Measurements from ENCODE around the gene PARK7. TPM values are rescaled to one million over a fixed set of nuclear protein-coding genes. Genes with fewer than 3 reads are reported as not detected.
"Not testable (repeated sequence)": the region's sequence is repeated elsewhere in the genome, so short reads cannot be mapped to it uniquely, and the experiment has no call there.

The PARK7 gene
- total and polyA plus RNA-seq, 8 donors, result 227 to 307 (median 286) TPM

DNA sequence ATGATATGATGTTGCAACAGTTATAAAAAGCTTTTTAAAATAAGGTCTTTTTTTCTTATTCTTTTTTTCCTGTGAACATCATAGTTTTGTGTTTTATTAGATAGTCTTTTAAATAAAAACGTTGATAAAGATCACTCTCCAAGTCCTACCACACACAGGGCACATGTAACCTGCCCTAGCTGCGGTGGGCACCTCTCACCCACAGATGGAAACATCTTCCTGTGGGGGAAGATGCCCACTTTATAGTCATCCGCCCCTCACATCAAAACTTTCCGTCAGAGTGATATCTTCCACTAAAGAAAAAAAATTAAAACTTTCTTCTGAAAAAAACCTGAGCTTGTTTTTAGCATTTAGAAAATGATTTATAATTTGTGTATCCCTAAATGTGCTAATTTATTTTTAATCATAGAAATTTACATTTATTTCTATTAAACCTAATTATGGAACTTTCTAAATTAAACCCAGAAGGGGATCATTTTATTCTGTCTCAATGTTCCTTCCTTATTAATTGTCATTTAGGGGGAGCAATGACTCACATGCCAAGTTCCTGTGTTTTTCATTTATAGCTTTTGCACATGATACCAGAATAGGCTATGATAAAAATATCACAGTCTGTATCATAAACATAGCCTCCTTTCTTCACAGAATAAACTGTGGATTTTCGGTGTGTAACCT, 45.5 kb upstream of the PARK7 start:
- Histone ChIP-seq H3K4me3 (no peak overlapping the region), H3K9me3 (no peaks in the 10 kb centered on the region), H3K27me3 (peaks cover 0 to 28% of the 10 kb centered on the region in 2 donors), H3K4me1 (no peaks in the 10 kb centered on the region), H3K27ac (no peak overlapping the region), H3K36me3 (no peaks in the 10 kb centered on the region)
- TF ChIP-seq, protein P1, sequence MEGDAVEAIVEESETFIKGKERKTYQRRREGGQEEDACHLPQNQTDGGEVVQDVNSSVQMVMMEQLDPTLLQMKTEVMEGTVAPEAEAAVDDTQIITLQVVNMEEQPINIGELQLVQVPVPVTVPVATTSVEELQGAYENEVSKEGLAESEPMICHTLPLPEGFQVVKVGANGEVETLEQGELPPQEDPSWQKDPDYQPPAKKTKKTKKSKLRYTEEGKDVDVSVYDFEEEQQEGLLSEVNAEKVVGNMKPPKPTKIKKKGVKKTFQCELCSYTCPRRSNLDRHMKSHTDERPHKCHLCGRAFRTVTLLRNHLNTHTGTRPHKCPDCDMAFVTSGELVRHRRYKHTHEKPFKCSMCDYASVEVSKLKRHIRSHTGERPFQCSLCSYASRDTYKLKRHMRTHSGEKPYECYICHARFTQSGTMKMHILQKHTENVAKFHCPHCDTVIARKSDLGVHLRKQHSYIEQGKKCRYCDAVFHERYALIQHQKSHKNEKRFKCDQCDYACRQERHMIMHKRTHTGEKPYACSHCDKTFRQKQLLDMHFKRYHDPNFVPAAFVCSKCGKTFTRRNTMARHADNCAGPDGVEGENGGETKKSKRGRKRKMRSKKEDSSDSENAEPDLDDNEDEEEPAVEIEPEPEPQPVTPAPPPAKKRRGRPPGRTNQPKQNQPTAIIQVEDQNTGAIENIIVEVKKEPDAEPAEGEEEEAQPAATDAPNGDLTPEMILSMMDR (IDR thresholded peaks at IDR 0.05), result no peak
- DNase-seq (no peak), ATAC-seq (no peak)
- intact Hi-C loops (cut with DNase I), result no loop called here

DNA sequence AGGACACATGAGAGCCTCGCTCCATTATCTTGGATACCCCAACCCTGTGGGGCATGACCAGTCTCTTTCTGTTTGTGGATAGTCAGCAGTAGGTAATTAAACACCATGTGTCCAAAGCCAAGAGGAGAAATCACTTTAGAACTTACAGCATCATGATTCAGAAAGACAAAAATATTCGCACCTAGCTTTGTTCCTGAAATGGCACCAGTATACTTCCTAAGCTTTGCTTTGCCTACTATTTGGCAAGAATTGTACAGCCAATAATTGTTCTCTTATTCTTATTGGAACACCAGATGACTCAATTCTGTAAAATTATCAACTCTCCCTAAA, 45.0 kb upstream of the PARK7 start:
- no peak overlapping the region for H3K4me3 ChIP-seq
- no peaks in the 10 kb centered on the region for H3K4me1 ChIP-seq
- DNase-seq (no peak), ATAC-seq (no peak)
- peaks cover 0 to 28% of the 10 kb centered on the region in 2 donors for H3K27me3 ChIP-seq
- TF ChIP-seq, protein P1 (IDR thresholded peaks at IDR 0.05), result no peak
- no peaks in the 10 kb centered on the region for H3K36me3 ChIP-seq
- no peaks in the 10 kb centered on the region for H3K9me3 ChIP-seq
- H3K27ac ChIP-seq, result no peak overlapping the region
- intact Hi-C loops (cut with DNase I), result no loop called here

DNA sequence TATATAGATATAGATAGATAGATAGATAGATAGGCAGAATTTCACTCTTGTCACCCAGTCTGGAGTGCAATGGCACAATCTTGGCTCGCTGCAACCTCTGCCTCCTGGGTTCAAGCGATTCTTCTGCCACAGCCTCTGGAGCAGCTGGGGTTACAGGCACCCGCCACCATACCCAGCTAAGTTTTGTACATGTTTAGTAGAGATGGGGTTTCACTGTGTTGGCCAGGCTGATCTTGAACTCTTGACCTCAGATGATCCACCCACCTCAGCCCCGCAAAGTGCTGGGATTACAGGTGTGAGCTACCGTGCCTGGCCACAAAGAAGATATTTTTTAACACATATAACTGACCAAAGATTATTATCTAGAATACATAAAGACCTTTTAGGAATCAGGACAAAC, 43.5 kb upstream of the PARK7 start:
- H3K9me3 ChIP-seq; ATAC-seq; H3K27ac ChIP-seq; H3K4me1 ChIP-seq; intact Hi-C loops (cut with DNase I); DNase-seq; H3K36me3 ChIP-seq; H3K4me3 ChIP-seq: not testable (repeated sequence)
- H3K27me3 ChIP-seq, result peaks cover 0 to 25% of the 10 kb centered on the region in 2 donors

DNA sequence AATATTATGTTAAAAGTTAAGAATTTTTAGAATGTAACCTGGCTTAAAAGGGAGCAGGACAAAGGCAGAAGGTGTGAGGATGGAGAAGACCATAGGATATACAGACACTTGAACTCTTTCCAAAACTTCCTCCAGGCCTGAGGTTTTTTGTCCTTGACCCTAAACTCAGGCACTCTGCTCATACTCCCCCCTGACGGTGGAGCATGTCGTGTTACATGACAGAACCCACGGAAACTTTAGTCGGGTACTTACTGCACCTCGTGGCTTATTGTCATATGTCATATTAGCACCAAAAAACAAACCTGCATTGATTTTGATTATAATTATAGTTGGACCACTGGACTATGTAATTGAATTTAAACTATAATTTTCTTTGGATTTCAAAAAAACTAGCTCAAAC, 41.6 kb upstream of the PARK7 start:
- H3K27me3 ChIP-seq, result peaks cover 0 to 10% of the 10 kb centered on the region in 2 donors
- no peaks in the 10 kb centered on the region for H3K4me1 ChIP-seq
- H3K4me3 ChIP-seq, result no peak overlapping the region
- no peak overlapping the region for H3K27ac ChIP-seq
- TF ChIP-seq, protein P1 (IDR thresholded peaks at IDR 0.05), result no peak
- DNase-seq, result no peak
- ATAC-seq, result no peak
- intact Hi-C loops (cut with DNase I), result no loop called here
- no peaks in the 10 kb centered on the region for H3K9me3 ChIP-seq
- H3K36me3 ChIP-seq, result no peaks in the 10 kb centered on the region

DNA sequence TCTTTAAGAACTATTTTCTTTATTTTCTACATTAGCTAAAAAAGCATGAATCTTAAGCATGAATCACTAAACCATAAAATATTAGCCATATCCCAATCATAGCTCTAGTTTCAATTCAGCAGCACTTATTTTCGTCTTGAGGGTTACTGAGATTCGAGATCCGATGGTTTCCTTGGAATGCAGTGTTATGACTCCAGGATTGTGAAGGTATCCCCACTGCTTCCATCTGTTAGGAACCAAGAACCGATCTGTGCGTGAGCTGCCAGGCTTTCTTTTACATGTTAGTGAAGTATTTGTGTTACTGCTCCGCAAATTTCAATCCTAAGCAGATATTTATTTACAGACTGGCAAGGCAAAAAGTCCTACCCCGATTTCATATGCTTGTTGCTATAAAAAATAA, 39.7 kb upstream of the PARK7 start:
- DNase-seq, result no peak

More for the DNA sequence above, 39.7 kb upstream of the PARK7 start:
- H3K27me3 ChIP-seq, result peaks cover 5 to 9% of the 10 kb centered on the region in 2 donors
- no peak overlapping the region for H3K4me3 ChIP-seq
- no peak overlapping the region for H3K27ac ChIP-seq
- intact Hi-C loops (cut with DNase I), result no loop called here
- H3K9me3 ChIP-seq, result no peaks in the 10 kb centered on the region
- H3K36me3 ChIP-seq, result no peaks in the 10 kb centered on the region
- TF ChIP-seq, protein P1 (IDR thresholded peaks at IDR 0.05), result no peak
- no peak for ATAC-seq
- no peaks in the 10 kb centered on the region for H3K4me1 ChIP-seq

Data from left lung (tissue), 10 donors.